Activated CD4-positive, alpha-beta T cell treated with anti-CD3 and anti-CD28 coated beads for 48 hours (primary cell): ENCODE results near the gene AQP2.

Experiments used
- DNase-seq: peaks from one replicate; pipeline ENCODE4 v3.0.0-alpha.2; 2020

Gene AQP2

DNA sequence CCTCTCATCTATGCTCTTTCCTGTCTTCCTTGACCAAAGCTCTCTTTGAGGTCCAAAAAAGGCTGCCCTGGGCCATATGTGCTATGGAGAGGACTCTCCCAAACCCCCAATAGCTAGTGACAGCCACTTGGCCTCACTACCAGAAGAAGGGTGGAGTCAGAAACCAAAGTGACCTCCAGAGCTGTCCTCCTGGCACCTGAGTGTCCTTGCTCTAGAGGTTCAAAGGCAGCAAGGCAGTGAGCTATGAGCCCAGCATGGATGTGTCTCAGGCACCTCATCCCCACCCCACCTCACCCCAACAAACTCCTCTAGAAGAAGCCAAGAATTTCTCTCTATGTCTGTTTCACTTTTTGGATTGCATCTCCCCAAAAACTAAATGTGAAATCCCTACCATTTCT lies 7.0 kb downstream of the AQP2 start:
- no peak for DNase-seq

DNA sequence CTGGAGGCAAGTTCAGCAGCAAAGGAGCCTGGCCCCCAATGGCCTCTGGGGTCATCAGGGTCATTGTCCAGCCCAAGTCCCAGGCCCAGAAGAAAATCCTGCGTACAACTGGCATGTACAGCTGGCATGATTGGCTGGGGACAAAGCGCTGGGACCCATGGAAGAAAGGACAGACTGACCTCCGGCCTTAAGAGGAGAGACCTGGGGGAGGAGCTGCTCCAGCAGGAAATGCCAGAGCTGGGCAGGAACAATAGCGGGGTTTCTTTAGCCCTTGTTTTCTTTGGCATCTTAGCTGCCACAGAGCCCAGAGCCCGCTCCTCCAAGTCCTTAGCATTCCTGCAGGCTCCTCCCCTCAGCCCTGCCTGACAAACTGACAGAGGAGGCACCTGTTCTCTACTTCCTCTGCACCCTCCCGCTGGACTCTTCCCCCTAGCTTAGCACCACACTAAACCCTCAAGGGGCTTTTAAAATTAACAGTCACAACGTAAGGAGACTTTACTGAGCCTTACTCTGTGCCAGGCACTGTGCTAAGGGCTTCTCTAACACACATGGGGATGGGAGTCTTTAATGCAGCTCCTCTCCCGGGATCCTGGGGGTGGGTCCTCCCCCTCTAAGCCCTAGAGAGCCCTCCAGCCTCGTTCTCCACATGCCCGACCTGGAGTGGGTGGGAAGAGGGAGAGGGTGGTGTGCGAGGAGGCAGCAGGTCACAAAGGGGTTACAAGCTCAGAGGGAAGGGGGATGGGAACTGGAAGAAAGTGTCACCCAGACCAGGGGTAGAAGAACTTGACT lies 9.3 kb downstream of the AQP2 start:
- DNase-seq = no peak

DNA sequence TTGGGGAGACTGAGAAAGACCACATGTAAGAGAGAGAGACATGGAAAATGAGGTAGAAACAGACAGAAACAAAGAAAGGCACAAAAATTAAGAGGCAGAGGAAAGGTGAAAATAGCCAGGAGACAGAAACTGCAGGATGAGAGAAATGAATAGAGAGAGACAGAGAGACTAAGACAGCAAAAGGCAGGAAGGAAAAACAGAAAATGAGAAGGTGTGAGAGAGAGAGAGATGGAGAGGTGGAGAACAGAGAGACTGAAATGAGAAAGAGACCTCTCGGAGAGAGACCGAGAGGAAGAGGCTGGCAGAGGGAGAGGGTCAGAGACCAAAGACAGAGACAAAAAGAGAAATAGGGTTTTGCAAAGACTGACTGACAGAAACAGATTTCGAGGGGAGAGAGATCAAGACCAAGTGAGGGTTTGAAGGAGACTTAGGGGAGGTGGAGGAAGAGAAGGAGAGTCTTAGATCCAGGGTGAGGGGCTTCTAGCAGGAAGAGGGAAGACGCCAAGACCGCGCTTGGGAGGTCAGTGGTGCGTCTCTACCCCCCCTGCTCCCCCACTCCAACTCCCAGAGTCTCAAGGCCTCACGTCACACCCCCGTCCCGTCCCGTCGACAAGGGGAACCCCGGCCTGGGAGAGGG lies 10.1 kb downstream of the AQP2 start:
- DNase-seq = no peak

DNA sequence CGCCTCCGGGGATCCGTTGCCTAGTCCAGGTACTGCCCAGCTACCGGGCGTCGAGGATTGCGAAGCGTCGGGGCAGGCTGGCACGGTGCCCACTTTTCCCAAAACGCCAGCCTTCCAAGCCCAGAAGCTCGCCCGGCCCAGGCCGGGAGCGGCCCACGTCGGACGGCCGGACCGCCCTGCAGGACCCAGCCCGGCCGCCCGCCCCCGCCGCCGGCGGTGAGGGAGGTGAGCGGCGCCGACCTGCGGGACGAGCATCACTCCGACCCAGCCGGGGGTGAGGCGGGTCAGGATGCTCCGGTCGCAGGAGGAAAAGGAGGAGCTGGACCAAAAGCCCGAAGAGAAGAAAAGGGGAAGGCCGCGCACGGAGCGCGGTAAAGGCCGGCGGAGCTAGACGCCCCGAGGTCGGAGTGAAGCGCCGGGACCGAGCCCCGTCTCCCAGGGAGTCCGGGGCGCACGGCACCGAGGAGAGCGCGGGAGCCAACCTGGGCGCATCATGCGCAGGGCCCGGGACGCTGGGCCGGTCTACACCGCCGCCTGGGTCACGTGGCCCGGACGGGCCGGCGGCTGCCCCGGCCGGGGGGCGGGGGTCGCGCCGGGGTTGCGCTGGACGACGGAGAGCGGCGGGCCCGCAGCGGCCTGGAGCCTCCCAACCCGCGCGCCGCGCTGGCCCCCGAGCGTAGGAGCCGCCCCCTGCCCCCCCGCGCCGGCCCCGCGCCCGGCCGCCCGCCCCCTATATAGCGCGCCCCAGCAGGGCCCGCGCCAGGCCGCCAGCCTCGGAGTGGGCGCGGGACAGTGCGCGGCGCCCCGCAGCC lies 10.8 kb downstream of the AQP2 start, which contains the start of gene AQP5:
Gene AQP5, plus strand, starts transcription at position 762 of the 812 bp plus-strand sequence. CDS start 146 bp downstream, outside the sequence.
- DNase-seq = no peak

DNA sequence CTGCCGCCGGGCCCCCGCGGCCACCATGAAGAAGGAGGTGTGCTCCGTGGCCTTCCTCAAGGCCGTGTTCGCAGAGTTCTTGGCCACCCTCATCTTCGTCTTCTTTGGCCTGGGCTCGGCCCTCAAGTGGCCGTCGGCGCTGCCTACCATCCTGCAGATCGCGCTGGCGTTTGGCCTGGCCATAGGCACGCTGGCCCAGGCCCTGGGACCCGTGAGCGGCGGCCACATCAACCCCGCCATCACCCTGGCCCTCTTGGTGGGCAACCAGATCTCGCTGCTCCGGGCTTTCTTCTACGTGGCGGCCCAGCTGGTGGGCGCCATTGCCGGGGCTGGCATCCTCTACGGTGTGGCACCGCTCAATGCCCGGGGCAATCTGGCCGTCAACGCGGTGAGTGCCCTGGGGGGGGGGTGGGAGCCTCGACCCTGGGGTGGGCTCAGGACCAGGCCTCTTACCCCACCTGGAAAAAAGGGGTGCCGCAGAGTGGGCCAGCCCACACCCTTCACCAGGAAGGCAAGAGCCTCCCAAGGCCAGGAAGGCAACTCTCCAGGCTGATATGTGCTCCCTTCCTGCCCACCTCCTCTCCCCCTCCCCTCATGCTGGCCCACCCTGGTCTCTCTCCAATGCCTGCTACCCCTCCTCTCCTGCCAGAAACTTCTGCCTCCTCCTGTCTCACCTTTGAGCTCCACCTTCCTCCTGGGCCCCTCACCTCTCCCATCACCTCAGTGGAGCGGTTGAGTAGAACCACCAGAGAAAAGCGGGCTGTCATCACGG lies 11.6 kb downstream of the AQP2 start:
- no peak for DNase-seq

DNA sequence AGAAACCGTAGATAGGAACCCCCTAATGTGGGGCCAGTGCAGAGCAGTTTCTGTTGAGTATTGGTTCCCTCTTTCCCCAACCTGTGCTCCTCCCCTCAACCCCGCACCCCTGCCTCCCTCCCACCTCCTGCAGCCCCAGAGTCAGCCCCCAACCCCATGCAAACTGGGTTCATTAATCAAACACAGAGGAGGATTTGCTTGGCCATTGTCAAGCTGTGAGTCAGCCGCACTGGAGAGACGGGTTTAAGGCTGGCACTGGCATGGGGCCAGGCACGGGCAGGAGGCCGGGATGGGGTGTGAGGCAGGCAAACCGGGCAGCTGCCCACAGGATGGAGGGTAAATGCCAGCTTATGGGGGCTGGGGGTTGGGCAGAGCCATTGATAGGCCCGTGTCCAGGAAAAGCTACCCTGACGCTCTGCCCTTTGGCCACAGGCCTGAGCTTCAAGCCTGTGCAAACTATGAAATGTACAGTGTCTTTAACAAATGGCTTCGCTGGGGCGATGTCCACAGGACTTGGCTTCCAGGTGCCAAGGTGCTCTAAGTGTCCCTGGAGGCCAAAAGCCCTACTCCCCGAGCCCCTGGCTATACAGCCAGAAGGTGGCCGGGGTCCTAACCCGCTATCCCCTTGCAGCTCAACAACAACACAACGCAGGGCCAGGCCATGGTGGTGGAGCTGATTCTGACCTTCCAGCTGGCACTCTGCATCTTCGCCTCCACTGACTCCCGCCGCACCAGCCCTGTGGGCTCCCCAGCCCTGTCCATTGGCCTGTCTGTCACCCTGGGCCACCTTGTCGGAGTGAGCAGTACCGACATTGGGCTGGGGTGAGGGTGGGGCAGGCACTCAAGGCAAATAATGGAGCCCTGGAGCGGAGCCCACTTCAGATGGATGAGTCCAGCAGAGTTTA lies 12.6 kb downstream of the AQP2 start:
- no peak for DNase-seq

DNA sequence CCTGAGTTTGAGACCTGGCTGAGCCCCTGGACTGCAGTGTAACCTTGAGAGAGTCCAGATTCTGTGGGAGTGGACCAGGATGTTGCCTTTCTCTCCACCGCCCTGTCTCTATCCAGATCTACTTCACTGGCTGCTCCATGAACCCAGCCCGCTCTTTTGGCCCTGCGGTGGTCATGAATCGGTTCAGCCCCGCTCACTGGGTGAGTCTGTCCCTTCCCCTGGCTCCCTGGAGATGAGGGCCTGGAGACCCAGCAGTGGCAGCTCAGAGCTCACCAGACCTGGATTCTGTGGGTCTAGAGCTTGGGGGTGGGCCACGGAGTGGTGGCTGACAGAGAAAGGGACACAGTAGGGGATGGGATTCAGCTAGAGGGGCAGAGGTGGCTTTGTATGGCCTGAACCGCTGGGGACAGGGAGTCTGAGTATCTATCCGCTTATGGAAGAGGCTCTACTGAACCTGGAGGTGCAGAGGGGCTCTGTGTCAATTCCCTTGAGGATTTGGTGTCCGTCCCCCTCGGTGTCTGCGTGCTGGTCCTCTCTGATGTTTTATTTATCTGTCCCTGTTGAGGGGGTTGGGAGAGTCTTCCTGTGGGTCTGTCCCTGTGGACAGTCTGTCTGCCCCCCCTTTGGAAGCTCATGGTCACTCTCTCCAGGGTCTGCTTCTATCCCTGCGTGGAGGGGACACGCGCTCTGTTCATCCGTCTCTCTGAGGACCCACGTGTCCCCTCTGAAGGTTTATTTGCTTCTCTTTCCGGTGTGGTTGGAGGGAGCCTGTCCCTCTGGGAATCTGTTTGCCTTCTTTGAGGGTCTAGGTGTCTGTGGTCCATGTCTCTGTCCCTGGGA lies 13.7 kb downstream of the AQP2 start:
- no peak for DNase-seq

DNA sequence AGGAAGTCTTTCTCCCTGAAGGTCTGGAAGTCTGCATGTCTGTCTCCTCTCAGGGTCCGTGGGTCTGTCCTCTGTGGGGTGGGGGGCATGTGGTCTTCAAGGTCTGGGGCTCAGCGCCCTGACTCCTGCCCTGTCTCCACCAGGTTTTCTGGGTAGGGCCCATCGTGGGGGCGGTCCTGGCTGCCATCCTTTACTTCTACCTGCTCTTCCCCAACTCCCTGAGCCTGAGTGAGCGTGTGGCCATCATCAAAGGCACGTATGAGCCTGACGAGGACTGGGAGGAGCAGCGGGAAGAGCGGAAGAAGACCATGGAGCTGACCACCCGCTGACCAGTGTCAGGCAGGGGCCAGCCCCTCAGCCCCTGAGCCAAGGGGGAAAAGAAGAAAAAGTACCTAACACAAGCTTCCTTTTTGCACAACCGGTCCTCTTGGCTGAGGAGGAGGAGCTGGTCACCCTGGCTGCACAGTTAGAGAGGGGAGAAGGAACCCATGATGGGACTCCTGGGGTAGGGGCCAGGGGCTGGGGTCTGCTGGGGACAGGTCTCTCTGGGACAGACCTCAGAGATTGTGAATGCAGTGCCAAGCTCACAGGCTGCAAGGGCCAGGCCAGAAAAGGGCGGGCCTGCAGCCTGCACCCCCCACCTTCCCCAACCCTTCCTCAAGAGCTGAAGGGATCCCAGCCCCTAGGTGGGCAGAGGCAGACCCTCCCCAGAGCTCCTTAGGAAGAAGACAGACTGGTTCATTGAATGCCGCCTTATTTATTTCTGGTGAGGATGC lies 14.5 kb downstream of the AQP2 start:
- DNase-seq = no peak

DNA sequence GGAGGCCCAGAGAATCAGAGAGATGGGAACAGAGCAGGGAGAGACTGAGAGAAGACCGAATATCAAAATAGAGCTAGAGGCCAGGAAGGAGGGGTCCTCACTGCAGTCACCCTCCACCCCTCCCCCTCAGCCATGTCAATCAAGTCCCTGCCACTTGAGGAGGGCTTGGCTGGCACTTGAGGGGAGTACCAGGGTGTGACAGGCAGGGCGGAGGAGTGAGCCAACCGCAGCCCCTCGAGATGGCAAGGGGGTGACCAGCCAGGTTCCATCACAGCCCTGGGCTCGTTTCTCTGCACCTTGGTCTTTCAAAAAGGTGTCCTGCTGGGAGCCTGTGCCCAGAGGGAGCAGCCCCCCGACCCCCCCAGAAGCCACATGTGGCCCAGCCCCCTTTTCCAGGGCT lies 15.3 kb downstream of the AQP2 start:
- no peak for DNase-seq

DNA sequence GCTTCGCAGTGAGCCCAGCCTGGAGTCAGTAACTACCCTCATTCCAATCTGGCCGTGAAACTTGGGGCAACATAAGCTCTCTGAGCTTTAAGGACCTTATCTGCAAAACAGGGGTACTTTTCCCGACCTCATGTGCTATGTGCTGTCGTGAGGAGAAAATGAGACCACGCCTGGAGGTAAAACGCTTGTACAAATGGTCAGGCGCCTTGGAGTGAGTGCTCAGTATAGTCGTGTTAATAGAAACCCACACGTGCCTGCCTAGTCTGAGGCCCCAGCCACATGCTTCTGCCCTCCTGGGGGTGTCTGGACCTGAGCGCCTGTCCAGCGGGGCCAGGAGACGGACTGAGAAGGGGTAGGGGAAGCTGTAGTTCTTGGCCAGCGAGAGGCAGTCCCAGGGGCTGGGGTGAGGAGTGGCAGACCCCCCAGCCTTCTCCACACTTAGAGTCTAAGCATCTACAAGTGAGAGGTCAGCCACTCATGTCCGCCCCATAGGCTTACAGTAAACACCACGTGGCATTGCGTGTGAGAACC lies 16.0 kb downstream of the AQP2 start:
- DNase-seq = no peak

DNA sequence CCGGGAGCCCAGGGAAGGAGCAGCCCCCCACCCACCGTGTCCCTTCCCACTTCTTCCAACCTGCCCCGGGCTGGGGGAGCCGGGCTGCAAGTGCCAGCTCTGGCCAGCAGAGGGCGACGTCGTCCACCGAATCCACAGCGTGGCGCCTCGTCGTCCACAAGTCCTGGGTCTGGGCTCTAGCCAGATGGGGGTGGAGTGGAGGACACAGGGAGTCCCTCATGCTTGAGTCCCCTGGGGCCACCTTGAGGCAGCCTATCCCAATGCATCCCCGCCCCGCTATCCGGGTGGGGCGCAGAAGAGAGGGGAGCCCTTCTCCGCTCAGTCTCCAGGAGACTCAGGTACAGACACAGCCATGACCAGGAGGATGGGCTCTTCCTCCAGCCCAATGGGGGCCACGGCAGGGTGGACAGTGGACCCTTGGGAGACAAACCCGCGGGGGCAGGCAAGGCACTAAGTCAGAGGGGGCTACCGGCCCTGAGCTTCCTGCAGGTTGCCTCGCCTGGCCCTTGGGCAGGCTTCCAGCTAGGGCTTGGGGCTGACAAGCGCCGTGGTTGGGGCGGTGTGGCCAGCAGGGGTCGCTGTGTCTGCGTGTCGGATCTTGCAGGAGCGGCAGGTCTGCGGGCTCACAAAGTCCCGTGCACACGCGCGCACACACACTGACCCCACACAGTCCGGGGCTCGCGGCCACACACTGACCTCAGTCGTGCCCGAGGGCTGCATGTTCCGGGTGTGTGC lies 16.7 kb downstream of the AQP2 start:
- DNase-seq = peak; percentile 97

DNA sequence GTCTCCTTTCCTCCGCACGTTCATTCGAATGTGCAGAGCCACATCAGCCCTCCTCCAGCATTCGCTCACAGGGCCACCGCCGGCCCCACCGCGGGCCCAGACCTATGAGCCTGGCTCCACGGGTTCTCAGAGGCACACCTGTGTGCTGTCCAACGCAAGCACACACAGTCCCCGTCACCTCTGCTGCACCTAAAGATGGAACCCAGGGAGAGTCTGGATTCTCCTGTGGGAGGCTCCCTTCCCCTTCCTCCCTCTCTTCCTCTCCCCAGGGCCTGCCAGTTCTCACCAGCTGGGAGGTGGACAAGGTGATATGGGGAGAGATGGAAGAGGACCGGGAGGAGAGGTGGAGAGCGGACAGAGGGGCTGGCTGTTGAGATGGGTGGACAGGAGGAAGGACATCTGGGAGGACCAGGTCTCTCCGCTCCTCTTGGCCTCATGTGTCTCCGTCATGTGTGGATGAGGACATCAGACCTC lies 17.3 kb downstream of the AQP2 start:
- no peak for DNase-seq

DNA sequence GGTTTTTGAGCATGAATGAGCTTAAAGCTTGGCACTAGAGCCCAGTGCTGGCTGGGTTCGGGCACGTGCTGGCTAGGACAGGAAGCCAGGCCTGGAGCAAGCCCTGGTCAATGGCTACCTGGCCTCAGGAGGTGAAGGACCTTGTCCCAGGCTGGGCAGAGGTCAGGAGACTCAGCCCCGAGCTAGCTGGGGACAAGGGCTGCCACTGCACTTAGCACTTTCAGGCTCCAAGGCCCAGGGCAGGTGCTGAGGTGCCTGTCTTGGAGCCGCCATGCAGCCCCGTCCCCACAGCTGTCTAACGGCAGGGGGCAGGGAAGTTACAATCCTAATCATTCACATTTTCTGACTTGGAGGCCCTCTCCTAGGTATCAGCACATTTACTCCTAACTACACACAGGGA lies 17.9 kb downstream of the AQP2 start:
- no peak for DNase-seq

DNA sequence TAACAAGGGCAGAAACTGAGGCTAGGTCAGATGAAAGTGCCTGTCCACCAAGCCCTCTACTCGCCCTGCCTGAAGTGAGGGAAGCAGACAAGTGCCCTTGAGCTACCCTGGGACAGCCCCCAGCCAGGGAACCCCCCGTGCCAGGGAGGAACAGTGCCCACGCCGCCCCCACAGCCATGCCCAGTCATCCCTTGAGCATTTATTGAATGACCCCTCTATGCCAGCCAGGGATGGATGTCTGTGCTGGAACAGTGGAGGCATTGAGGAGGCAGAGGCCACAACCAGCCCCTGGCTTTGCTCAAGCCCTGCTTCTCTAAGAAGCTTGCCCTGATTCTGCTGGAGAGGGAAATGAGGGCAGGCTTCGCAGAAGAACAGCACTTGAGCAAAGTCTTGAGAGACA lies 18.5 kb downstream of the AQP2 start:
- no peak for DNase-seq

DNA sequence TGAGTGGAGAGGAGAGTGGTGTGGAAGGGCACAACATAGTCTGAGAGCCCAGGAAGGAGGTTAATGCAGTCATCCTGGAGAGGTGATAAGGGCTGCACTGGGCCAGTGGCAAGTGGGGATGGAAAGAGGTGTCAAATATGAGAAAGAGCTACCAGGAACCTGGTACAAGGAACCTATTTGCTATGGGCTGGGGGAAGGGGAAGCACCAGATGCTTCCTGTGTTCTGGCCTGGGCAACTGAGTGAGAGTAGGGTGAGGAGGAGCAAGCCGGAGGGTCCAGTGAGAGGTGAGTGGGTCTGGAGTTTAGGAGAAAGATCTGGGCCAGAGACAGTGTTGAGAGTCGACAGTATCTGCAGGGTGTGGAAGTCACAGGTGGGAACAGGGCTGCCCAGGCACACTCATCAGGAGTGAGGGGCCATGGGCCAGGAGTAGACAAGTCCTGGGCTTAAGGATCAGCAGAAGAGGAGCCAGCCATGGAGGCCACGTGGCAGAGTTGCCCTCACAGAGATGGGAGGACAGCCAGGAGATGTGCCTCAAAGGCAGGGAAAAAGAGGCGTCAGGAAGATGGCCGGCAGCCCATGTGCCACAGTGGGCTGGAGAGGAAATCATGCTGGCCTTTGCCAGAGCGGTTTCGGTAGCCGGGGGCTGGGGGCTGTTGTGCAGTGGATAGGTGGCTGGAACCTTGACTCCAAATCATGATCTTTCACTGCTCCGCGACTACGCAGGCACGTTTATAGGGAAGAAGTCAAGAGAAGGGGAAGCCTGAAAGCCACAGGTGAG lies 19.3 kb downstream of the AQP2 start:
- no peak for DNase-seq

DNA sequence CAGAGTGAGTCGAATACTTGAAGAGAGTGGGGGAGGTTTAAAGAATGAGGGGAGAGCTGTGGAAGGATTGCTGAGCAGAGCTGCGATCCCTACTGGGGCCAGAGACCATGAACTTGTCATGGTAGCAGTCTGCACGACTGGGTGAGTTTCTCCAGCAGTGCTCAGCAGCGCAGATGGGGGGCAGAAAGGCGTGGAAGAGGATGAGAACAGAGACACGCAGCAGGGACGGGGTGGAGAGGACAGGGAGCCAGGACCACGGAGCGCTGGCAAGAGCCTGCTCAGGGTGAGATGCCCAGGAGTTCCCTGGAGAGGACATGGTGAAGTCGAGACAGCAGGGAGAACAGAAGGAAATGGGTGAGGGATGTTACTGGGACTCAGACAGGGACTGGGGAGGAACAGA lies 20.1 kb downstream of the AQP2 start:
- DNase-seq = no peak

DNA sequence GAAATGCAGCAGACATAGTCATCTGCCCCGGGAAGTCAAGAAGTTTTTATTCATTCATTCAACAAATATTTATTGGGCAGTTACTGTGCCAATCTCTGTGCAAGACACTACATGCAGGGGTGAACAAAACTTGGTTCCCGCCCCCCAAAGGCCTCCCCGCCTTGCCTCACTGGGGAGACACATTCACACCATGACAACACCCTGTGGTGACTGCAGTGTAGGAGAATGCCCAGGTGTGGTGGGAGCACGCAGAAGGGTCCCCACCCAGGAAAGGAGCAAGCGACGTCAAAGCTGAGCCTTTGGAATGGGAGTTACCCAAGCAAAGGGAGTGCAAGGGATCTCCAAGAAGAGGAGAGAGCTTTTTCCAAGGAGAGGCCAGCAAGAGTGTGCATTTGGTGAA lies 20.6 kb downstream of the AQP2 start:
- DNase-seq = no peak

DNA sequence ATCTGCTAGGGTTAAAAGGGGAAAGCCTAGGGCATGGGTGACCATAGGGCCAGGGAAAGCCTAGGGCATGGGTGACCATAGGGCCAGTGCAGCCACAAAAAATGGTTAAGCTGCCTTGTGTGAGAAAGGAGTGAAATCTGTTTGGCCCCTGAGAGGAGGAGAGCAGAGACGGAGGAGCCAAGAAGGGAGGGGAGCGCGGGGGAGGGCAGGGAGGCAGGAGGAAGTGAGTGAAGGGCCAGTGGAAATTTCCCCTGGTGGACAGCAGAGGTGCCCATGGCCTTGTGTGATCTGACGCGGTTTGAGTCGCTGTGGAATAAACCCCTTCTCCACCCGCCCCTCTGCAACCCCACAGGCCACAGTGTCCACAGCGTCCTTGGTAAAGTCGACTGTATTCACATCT lies 21.6 kb downstream of the AQP2 start:
- no peak for DNase-seq
